ENCODE results near the gene PCDHA10. TPM values are rescaled to one million over a fixed set of nuclear protein-coding genes. Genes with fewer than 3 reads are reported as not detected.
A peak's percentile ranks its signal among the peaks of the same experiment; 100 is the strongest.
"Not testable (repeated sequence)": the region's sequence is repeated elsewhere in the genome, so short reads cannot be mapped to it uniquely, and the experiment has no call there.

The PCDHA10 gene
- polyA plus RNA-seq (2011; rRNA removed) (0.06 and 0.12 TPM in 2 replicates), polyA plus RNA-seq (2017; fragmentation: RNase III; extraction: RNeasy Plus Mini Kit Qiagen cat#74134 plus additional on column Dnase treatment) (0.01 TPM in 3 replicates), polyA minus RNA-seq (2011; rRNA and poly(A)+ RNA removed) (0.45 and 0.54 TPM in 2 replicates)
- polyA plus RNA-seq (2012; cell fraction: cytosol; rRNA removed): 0.01 TPM in 1 of 2 replicates, not detected in the other
- 0.13 and 0.16 TPM in 2 replicates for polyA plus RNA-seq (2012; cell fraction: nucleus; rRNA removed)

GRCh38 chr5:140855772-140856674 lies at the start of gene PCDHA10:
Gene PCDHA10 (plus strand): TSS chr5:140855897. CDS start chr5:140856049, 152 bp downstream.
- Histone ChIP-seq H3K4me2 (no peak within 1 kb of the TSS), H3K27ac (no peak within 1 kb of the TSS), H3K4me3 (no peak within 1 kb of the TSS), H3K9me3 (peaks cover 11% of the 10 kb centered on the region; the same call in 2 of the 3 replicates), H3K4me1 (no peaks in the 10 kb centered on the region)
- WGBS (ENCODE audit: missing lambda C conversion rate): 73% methylated on average over 43 of the region's 44 CpGs
- DNase-seq (ENCODE audit: low read depth in 1 of 2, low spot score in 1 of 2): peak in 1 of 2 experiments; percentile 18
- no peak for FAIRE-seq
- no peak for ATAC-seq
- TF ChIP-seq MAFK (IDR thresholded peaks at IDR 0.05; ENCODE audit: partially characterized antibody) (peak; percentile 61), RAD21 (conservative IDR thresholded peaks at IDR 0.05 in 1 of 2, IDR thresholded peaks at IDR 0.05 in 1 of 2) (peak in 1 of 2 experiments; percentile 17; a peak in 1 of 5 replicates), KDM5A (IDR thresholded peaks at IDR 0.05) (no peak)
- CTCF ChIA-PET: interaction anchor here (0.6 to 1.4 kb wide), 5 partner anchors 34 to 663 kb away, joined by 3 to 7 read pairs (median 3); partner anchors contain the start of genes PCDHA4 and PCDHA5
- POLR2A ChIA-PET: no interaction called here

- 35% methylated on average over 38 of the region's 47 CpGs for WGBS (ENCODE audit: missing lambda C conversion rate)
- CTCF ChIA-PET: interaction anchor here (0.7 to 6.5 kb wide), 25 partner anchors 9 to 358 kb away, joined by 3 to 74 read pairs (median 5); partner anchors contain the start of genes PCDHA1, PCDHA11, PCDHA12 and PCDHA5
- H3K27ac ChIP-seq: peak within 1 kb of the TSS; percentile 66 to 80
- POLR2A ChIA-PET: no interaction called here
- H3K4me3 ChIP-seq: peak within 1 kb of the TSS; percentile 60
- peak; percentile 24 to 74 for DNase-seq (ENCODE audit: low read depth in 1 of 2, low spot score in 1 of 2)
- TF ChIP-seq PHF8 (IDR thresholded peaks at IDR 0.05; ENCODE audit: borderline replicate concordance, low read depth): peak; percentile 31; the same call in 1 of the 2 replicates
- TF ChIP-seq CTCF (IDR thresholded peaks at IDR 0.05): peak; percentile 66
- TF ChIP-seq RAD21 (conservative IDR thresholded peaks at IDR 0.05 in 1 of 2, IDR thresholded peaks at IDR 0.05 in 1 of 2): peak; percentile 67 to 70
- no peak for TF ChIP-seq NFE2L2 (conservative IDR thresholded peaks at IDR 0.05; ENCODE audit: low read length)
- TF ChIP-seq RCOR1 (IDR thresholded peaks at IDR 0.05; ENCODE audit: low read depth, low read length): no peak
- H3K9me3 ChIP-seq: peaks cover 3% of the 10 kb centered on the region; the same call in 1 of the 3 replicates
- peak; percentile 74 for FAIRE-seq
- peak within 1 kb of the TSS; percentile 60 for H3K4me2 ChIP-seq
- H3K4me1 ChIP-seq: no peaks in the 10 kb centered on the region
- ATAC-seq: peak; percentile 97 to 98
Observed at GRCh38 chr5:140806834-140807775, 48.6 kb upstream of the PCDHA10 start, which contains the start of gene PCDHA4. Gene PCDHA4 (plus strand): TSS chr5:140807068.

- DNase-seq (ENCODE audit: low read depth in 1 of 2, low spot score in 1 of 2); FAIRE-seq; H3K4me3 ChIP-seq; H3K27ac ChIP-seq; ATAC-seq; POLR2A ChIA-PET; H3K9me3 ChIP-seq; H3K4me1 ChIP-seq; H3K4me2 ChIP-seq: not testable (repeated sequence)
- CTCF ChIA-PET: interaction anchor here (0.7 to 6.5 kb wide), 20 partner anchors 8 to 357 kb away, joined by 3 to 74 read pairs (median 6); partner anchors contain the start of genes PCDHA1, PCDHA12, PCDHA5 and PCDHAC1
- WGBS (ENCODE audit: missing lambda C conversion rate): 86% methylated on average over 51 of the region's 62 CpGs
Observed at GRCh38 chr5:140808241-140808888, 47.3 kb upstream of the PCDHA10 start.

- WGBS (ENCODE audit: missing lambda C conversion rate): 91% methylated on average over 32 of the region's 43 CpGs
- Histone ChIP-seq H3K4me2 (no peak overlapping the region), H3K4me1 (no peaks in the 10 kb centered on the region), H3K27ac (no peak overlapping the region), H3K9me3 (no peaks in the 10 kb centered on the region), H3K4me3 (no peak overlapping the region)
- TF ChIP-seq SREBF2 (IDR thresholded peaks at IDR 0.05) (no peak), MAX (IDR thresholded peaks at IDR 0.05) (no peak), RCOR1 (IDR thresholded peaks at IDR 0.05; ENCODE audit: low read depth, low read length) (no peak), BHLHE40 (IDR thresholded peaks at IDR 0.05; ENCODE audit: low read depth, low read length) (no peak), EHMT2 (IDR thresholded peaks at IDR 0.05; ENCODE audit: low read depth) (no peak), FOSB (CRISPR knock-in tag; IDR thresholded peaks at IDR 0.05) (no peak), CHD2 (IDR thresholded peaks at IDR 0.05; ENCODE audit: low read length, partially characterized antibody) (no peak), SMC3 (IDR thresholded peaks at IDR 0.05) (no peak), CBX8 (IDR thresholded peaks at IDR 0.05) (no peak), HES2 (IDR thresholded peaks at IDR 0.05) (no peak)
- TF ChIP-seq, protein P1, sequence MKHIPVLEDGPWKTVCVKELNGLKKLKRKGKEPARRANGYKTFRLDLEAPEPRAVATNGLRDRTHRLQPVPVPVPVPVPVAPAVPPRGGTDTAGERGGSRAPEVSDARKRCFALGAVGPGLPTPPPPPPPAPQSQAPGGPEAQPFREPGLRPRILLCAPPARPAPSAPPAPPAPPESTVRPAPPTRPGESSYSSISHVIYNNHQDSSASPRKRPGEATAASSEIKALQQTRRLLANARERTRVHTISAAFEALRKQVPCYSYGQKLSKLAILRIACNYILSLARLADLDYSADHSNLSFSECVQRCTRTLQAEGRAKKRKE (CRISPR knock-in tag; IDR thresholded peaks at IDR 0.05; ENCODE audit: low read depth): no peak
- TF ChIP-seq, protein P2, sequence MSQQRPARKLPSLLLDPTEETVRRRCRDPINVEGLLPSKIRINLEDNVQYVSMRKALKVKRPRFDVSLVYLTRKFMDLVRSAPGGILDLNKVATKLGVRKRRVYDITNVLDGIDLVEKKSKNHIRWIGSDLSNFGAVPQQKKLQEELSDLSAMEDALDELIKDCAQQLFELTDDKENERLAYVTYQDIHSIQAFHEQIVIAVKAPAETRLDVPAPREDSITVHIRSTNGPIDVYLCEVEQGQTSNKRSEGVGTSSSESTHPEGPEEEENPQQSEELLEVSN (IDR thresholded peaks at IDR 0.05; ENCODE audit: borderline replicate concordance, low read depth): no peak
- ATAC-seq: no peak
- no peak for DNase-seq (ENCODE audit: low read depth in 1 of 2, low spot score in 1 of 2)
- ChIA-PET POLR2A (no interaction called here), CTCF (interaction anchor here (1.2 to 6.5 kb wide), 7 partner anchors 8 to 232 kb away, joined by 3 to 74 read pairs (median 14); partner anchors contain the start of genes PCDHA5 and PCDHAC1)
- no peak for FAIRE-seq
Observed at GRCh38 chr5:140808889-140809291, 46.8 kb upstream of the PCDHA10 start.
